ENCODE measurements around the gene LRFN3. TPM values are rescaled to one million over a fixed set of nuclear protein-coding genes. Genes with fewer than 3 reads are reported as not detected.
A peak's percentile ranks its signal among the peaks of the same experiment; 100 is the strongest.

The LRFN3 gene
- total RNA-seq, result 1 to 10 TPM; 4.2 to 4.5 TPM
- polyA plus RNA-seq (2013, experiment 1 of 2), result 19.0 TPM
- polyA plus RNA-seq (2013, experiment 2 of 2), result 16.4 TPM
- 1.6 to 21.4 (median 9.1) reads per million in 172 experiments for total RNA-seq

- CTCF ChIA-PET, result no interaction called here
- Mint-ChIP-seq H3K27ac (peak within 1 kb of the TSS; percentile 31), H3K9me3 (no peaks in the 10 kb centered on the region), H3K27me3 (no peaks in the 10 kb centered on the region), H3K4me1 (ENCODE audit: low read depth) (peaks cover 47% of the 10 kb centered on the region), H3K4me3 (peak within 1 kb of the TSS; percentile 93), H3K36me3 (ENCODE audit: low read depth) (peaks cover 16% of the 10 kb centered on the region)
- Histone ChIP-seq H3K4me1 (ENCODE audit: insufficient read depth, low read length) (peaks cover 47% of the 10 kb centered on the region), H3K4me3 (ENCODE audit: low read length) (peak within 1 kb of the TSS; percentile 74), H3K27me3 (ENCODE audit: control insufficient read depth in 1 of 2, insufficient read depth in 2 of 2, low read length in 2 of 2) (no peaks in the 10 kb centered on the region), H3K36me3 (ENCODE audit: insufficient read depth, low read length) (peaks cover 8% of the 10 kb centered on the region), H3K27ac (ENCODE audit: low read depth in 1 of 2, low read length in 2 of 2) (peak within 1 kb of the TSS; percentile 22 to 41), H3K9me3 (ENCODE audit: control insufficient read depth in 1 of 2, insufficient read depth in 1 of 2, low read length in 2 of 2) (no peaks in the 10 kb centered on the region)
- no peak for TF ChIP-seq CTCF (IDR thresholded peaks at IDR 0.05)
- ATAC-seq (ENCODE audit: poor library complexity) (no peak), DNase-seq (peak in 12 of 14 experiments; percentile 19 to 76 (median 53))
- POLR2A ChIA-PET, result interaction anchor here (1.1 kb wide), 1 partner anchor 54 kb away, joined by 3 read pairs; no protein-coding TSS in a partner anchor
- intact Hi-C loops (cut with DNase I, micrococcal nuclease), result loop anchor here in 1 of 2 experiments (1.0 to 10.0 kb wide), 2 partner anchors 161 to 188 kb away; partner anchors contain the start of genes ARHGAP33 and LIN37
These were observed at the start of gene LRFN3 for GRCh38 chr19:35935911-35936737. LRFN3 (plus strand) TSS chr19:35936374; CDS start chr19:35939426, 3,052 bp downstream.

GRCh38 chr19:35887197-35887596, 49.0 kb upstream of the LRFN3 start:
- Histone ChIP-seq H3K27me3 (ENCODE audit: control insufficient read depth in 1 of 2, insufficient read depth in 2 of 2, low read length in 2 of 2) (no peaks in the 10 kb centered on the region), H3K4me1 (ENCODE audit: insufficient read depth, low read length) (peaks cover 3% of the 10 kb centered on the region), H3K27ac (ENCODE audit: low read depth in 1 of 2, low read length in 2 of 2) (no peak overlapping the region), H3K9me3 (ENCODE audit: control insufficient read depth in 1 of 2, insufficient read depth in 1 of 2, low read length in 2 of 2) (no peaks in the 10 kb centered on the region), H3K36me3 (ENCODE audit: insufficient read depth, low read length) (peaks cover 52% of the 10 kb centered on the region), H3K4me3 (ENCODE audit: low read length) (no peak overlapping the region)
- no peak overlapping the region for H3K27ac Mint-ChIP-seq
- POLR2A ChIA-PET, result no interaction called here
- ATAC-seq (ENCODE audit: poor library complexity) (no peak), DNase-seq (no peak)
- intact Hi-C loops (cut with DNase I, micrococcal nuclease), result no loop called here
- H3K36me3 Mint-ChIP-seq (ENCODE audit: low read depth), result peaks cover 53% of the 10 kb centered on the region
- H3K4me1 Mint-ChIP-seq (ENCODE audit: low read depth), result peaks cover 12% of the 10 kb centered on the region
- H3K4me3 Mint-ChIP-seq, result no peak overlapping the region
- CTCF ChIA-PET, result no interaction called here
- H3K9me3 Mint-ChIP-seq, result no peaks in the 10 kb centered on the region
- no peak for TF ChIP-seq CTCF (IDR thresholded peaks at IDR 0.05)
- no peaks in the 10 kb centered on the region for H3K27me3 Mint-ChIP-seq

GRCh38 chr19:35888398-35888797, 47.8 kb upstream of the LRFN3 start:
- H3K9me3 Mint-ChIP-seq, result no peaks in the 10 kb centered on the region
- ATAC-seq (ENCODE audit: poor library complexity) (no peak), DNase-seq (no peak)
- no peak overlapping the region for H3K4me3 Mint-ChIP-seq
- no peaks in the 10 kb centered on the region for H3K27me3 ChIP-seq (ENCODE audit: control insufficient read depth in 1 of 2, insufficient read depth in 2 of 2, low read length in 2 of 2)
- no peaks in the 10 kb centered on the region for H3K9me3 ChIP-seq (ENCODE audit: control insufficient read depth in 1 of 2, insufficient read depth in 1 of 2, low read length in 2 of 2)
- CTCF ChIA-PET, result no interaction called here
- H3K4me3 ChIP-seq (ENCODE audit: low read length), result no peak overlapping the region
- H3K36me3 Mint-ChIP-seq (ENCODE audit: low read depth), result peaks cover 65% of the 10 kb centered on the region
- TF ChIP-seq CTCF (IDR thresholded peaks at IDR 0.05), result no peak
- H3K4me1 Mint-ChIP-seq (ENCODE audit: low read depth), result peaks cover 12% of the 10 kb centered on the region
- intact Hi-C loops (cut with DNase I, micrococcal nuclease), result no loop called here
- H3K36me3 ChIP-seq (ENCODE audit: insufficient read depth, low read length), result peaks cover 62% of the 10 kb centered on the region
- no peak overlapping the region for H3K27ac Mint-ChIP-seq
- no peaks in the 10 kb centered on the region for H3K27me3 Mint-ChIP-seq
- H3K4me1 ChIP-seq (ENCODE audit: insufficient read depth, low read length), result no peaks in the 10 kb centered on the region
- no peak overlapping the region for H3K27ac ChIP-seq (ENCODE audit: low read depth in 1 of 2, low read length in 2 of 2)
- POLR2A ChIA-PET, result interaction anchor here (0.6 kb wide), 1 partner anchor 490 kb away, joined by 3 read pairs; the partner anchor contains the start of gene ZFP14
